Liver (tissue), 3 donors: Measurements from ENCODE around the gene ZNFX1.

ENCODE experiments used
- GABPA ChIP-seq, 2 donors: IDR thresholded peaks in 1 of 2; conservative IDR thresholded peaks in 1 of 2; 2 replicates each; pipeline ENCODE4 v1.6.1; 2016; ENCODE audit warnings: antibody characterized with exemption in 2 of 2, mild to moderate bottlenecking in 1 of 2, moderate library complexity in 1 of 2
- RXRA ChIP-seq, 2 donors: IDR thresholded peaks; 2 replicates each; pipeline ENCODE4 v1.6.1; 2017 to 2018; ENCODE audit warnings: antibody characterized with exemption in 2 of 2, mild to moderate bottlenecking in 1 of 2
- TAF1 ChIP-seq: conservative IDR thresholded peaks from 2 replicates; pipeline ENCODE4 v1.6.1; 2016; ENCODE audit warnings: antibody characterized with exemption, mild to moderate bottlenecking
- TF ChIP-seq, protein P1 (sequence below): fragments of 150-350 bp; IDR thresholded peaks from 2 replicates; pipeline ENCODE4 v1.5.1; 2017; ENCODE audit warnings: improper control_type of control experiment, low read depth, low read length; ENCODE audit not compliant: missing input control
- TF ChIP-seq, protein P2 (sequence below): IDR thresholded peaks from 2 replicates; pipeline ENCODE4 v1.6.1; 2016; ENCODE audit warnings: antibody characterized with exemption
- TF ChIP-seq, protein P3 (sequence below): IDR thresholded peaks from 2 replicates; pipeline ENCODE4 v1.6.1; 2016; ENCODE audit warnings: antibody characterized with exemption
- donor health status: healthy.
- donor health status: healthy.

DNA sequence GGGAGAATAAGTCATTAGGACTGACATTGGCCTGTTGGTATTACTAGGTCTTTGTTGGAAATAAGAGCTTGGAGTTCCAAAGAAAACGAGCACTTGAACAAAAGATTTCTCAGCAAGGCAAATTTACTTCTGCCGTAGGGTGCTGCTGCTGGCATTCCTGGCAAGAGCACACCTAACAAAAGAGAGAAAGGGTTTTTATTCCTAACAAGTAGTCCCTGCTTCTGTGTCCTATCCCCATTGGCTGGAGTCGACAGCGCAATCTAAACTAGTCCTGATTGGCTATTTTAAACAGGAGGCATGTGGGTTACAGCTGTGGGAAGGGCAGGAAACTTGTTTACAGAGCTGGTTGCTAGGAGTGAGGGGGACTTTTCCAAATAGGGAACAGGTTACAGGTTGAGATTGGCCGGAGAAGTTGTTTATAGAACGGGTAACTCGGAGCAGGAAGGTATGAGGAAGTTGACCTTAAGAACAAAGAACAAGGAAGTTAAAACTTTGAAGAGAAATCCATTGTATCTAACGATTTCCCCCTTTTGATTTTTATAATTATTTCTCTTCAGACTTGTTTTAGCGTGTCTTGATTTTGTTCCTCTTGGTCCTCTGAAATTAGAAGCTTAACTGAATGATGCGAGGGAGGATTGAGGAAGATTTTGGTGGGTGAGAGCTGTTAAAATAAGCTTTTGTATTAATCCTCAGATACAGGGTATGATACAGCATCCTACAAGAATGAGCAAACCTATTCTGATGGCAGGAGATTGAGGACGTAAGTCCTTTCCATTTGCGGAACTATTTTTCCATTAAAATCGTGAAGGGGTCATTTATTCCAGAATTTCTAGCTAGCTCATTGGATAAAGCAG is 3.4 kb upstream of the ZNFX1 start:
- TF ChIP-seq, protein P1, sequence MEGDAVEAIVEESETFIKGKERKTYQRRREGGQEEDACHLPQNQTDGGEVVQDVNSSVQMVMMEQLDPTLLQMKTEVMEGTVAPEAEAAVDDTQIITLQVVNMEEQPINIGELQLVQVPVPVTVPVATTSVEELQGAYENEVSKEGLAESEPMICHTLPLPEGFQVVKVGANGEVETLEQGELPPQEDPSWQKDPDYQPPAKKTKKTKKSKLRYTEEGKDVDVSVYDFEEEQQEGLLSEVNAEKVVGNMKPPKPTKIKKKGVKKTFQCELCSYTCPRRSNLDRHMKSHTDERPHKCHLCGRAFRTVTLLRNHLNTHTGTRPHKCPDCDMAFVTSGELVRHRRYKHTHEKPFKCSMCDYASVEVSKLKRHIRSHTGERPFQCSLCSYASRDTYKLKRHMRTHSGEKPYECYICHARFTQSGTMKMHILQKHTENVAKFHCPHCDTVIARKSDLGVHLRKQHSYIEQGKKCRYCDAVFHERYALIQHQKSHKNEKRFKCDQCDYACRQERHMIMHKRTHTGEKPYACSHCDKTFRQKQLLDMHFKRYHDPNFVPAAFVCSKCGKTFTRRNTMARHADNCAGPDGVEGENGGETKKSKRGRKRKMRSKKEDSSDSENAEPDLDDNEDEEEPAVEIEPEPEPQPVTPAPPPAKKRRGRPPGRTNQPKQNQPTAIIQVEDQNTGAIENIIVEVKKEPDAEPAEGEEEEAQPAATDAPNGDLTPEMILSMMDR, result no peak
- TF ChIP-seq TAF1, result no peak
- TF ChIP-seq, protein P2, sequence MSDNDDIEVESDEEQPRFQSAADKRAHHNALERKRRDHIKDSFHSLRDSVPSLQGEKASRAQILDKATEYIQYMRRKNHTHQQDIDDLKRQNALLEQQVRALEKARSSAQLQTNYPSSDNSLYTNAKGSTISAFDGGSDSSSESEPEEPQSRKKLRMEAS, result no peak
- TF ChIP-seq RXRA (IDR thresholded peaks at IDR 0.05), result peak in 1 of 2 donors; percentile 4
- no peak for TF ChIP-seq GABPA (IDR thresholded peaks at IDR 0.05 in 1 of 2, conservative IDR thresholded peaks at IDR 0.05 in 1 of 2)
- TF ChIP-seq, protein P3, sequence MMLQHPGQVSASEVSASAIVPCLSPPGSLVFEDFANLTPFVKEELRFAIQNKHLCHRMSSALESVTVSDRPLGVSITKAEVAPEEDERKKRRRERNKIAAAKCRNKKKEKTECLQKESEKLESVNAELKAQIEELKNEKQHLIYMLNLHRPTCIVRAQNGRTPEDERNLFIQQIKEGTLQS, result no peak
